ENCODE data around the gene MPDZ.
"Not testable (repeated sequence)": the region's sequence is repeated elsewhere in the genome, so short reads cannot be mapped to it uniquely, and the experiment has no call there.

Gene MPDZ

DNA sequence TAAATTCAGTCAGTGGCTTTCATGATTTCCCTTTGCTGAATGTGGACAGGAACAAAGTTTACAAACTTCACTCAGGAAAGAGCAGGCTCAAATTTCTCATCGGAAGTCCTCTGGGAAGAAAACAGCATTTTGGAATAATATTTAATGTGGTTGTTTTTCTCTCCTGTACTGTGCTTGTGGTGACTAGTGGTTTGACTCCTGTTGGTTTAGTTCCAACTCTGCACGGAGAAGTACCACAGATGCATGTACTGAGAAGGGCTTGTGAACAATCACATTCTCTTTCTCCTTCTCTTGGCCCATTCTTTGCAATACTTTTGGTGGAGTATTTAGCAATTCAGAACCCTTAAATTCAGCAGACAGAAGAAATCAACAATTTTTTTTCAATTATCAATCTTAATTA, 13.3 kb downstream of the MPDZ start:
- no peak for DNase-seq

DNA sequence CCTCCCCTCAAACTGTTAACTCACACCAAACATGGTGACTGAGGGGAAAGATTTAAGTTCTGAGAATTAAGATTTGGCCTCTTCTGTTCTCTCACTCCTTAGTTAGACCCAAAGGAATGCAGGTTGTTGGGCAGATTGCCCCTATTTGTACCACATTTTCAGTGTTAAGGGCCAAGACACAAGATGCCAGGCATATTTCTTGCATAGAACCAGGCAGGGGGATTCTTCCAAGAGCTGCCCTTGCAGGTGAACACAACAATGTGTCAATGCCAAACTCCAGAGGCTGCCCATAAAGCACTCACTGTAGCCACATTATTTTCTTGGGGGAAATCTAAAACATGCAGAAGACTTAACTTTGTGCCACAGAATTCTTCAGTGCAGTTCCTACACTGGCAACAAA, 14.7 kb downstream of the MPDZ start:
- no peak for DNase-seq

DNA sequence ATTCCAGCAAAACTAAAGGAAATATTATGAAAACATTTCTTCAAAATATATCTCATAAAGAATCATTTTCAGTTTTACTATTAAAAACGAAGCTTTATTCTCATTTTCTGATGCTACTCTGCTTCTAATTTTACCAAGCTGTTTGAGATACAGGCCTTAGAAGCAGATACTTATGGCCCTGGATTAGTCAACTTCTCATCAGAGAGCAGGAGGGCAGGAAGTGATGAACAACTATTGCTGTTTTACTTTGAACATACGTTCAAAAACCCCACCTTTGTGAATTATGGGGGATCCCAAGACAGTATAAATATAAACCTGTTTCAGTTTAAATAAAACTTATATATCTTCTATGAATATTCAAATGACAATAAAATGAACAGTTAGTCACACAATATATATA, 16.0 kb downstream of the MPDZ start:
- no peak for DNase-seq

GRCh38 chr9:13252852-13253251, 26.6 kb downstream of the MPDZ start:
- no peak for DNase-seq

DNA sequence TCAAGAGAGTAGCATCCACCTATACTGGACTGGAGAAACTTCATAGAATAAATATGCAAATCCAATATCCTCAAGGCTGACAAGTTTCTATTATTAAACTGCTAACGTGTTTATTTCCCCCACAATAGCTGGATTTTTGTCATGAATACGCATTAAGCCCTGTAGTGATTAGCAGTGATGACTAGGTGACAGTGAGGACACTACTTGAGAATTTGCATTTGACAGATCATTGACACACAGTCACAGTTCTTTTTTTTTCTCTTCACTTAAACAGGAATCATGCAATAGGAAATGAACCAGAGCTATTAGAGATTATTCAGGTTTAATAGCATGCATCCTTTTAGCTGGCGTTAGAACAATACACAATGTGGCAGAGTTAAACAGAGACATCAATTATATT, 35.3 kb downstream of the MPDZ start:
- no peak for DNase-seq

DNA sequence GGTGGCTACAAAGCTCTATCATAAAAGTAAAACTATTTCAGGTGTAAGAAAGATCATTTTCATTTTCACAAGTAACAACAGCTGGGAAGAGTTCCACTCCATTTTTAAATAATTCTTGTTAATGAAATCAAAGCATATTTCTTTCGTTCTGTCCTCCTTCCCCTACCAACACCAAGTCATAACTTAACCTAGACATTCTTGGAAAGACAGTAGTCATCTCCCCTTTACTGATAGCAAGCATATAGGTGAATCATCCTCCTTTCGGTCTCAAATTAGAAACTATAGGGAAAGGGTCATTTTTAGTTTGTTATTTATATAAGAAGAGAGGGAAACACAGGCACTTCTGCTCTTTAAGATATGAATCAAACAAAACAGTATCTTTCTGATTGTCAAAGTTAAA, 38.2 kb downstream of the MPDZ start:
- DNase-seq = no peak

DNA sequence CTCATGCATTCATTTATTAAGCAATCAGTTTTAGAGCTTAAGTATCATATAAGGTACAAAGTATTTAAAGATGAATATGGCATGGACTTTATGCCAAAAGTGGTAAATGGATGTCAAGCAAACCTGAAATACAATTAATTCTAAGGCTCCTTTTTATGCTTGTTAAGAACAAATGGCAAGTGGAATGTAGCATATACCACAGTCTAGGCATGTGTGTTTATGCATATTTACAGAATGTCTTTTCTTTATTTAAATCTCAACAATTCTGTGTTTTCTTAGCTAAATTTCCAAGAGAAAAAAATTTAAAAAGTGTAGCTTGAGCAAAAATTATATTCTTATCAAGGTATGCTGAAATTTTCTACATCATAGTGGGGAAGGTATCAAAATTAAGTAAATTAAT, 39.8 kb downstream of the MPDZ start:
- DNase-seq = no peak

DNA sequence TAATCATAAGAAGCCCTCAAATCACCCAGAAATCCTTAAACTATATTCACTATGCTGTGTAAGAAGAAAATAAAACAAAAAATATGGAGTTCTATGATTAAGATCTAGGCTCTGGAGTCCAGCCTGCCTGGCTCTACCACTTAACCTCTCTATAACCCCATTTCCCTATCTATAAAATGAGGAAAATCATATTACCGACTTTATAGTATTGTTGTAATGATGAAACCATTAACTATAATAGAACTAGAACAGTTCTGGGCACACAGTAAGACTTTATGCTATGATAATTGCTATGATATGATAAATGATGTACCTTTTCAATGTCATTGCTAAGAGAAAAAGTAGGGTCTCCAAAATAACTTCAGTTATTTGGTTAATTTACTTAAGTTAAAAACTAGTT, 40.3 kb downstream of the MPDZ start:
- DNase-seq = no peak

DNA sequence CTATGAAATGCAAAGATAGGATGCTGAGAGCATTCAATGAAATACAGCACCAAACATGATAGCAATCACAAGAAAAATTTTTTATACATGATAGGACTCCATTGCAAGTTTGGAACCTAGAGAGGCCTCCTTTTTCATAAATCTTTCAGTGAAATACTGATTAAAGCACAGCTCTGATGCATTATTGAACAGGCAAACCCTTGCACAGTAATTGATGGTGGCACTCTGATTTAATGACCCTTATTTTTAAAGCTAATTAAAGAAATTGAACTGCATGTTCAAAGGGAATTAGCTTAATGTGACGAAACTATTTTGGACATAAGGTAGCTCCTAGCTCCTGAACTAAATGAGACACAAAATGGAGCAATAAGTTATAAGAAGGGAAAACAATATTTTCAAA, 44.6 kb downstream of the MPDZ start:
- no peak for DNase-seq

- no peak for DNase-seq
Measured at GRCh38 chr9:13228431-13228830, 51.1 kb downstream of the MPDZ start.

- no peak for DNase-seq
Measured at GRCh38 chr9:13224366-13224765, 55.1 kb downstream of the MPDZ start.

GRCh38 chr9:13222733-13223132, 56.8 kb downstream of the MPDZ start:
- not testable (repeated sequence) for DNase-seq

DNA sequence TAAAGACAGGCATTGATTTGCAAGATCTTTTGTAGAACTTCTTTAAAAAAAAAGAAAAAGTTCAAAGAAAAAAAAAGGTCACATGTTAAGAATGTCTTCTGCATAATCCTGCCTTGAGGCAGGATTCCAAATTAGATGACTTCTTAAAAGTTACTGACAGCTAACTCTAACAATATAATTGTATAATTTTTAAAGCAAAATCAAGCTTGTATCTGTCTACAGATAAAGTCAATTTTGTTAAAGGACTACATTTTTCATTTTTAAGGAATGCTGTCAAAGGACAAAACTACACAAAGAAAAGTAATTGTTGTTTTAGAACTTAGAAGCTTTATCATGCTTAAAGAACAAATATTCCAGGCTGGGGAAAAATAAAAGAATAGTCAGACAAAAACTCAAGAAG, 57.8 kb downstream of the MPDZ start:
- no peak for DNase-seq

DNA sequence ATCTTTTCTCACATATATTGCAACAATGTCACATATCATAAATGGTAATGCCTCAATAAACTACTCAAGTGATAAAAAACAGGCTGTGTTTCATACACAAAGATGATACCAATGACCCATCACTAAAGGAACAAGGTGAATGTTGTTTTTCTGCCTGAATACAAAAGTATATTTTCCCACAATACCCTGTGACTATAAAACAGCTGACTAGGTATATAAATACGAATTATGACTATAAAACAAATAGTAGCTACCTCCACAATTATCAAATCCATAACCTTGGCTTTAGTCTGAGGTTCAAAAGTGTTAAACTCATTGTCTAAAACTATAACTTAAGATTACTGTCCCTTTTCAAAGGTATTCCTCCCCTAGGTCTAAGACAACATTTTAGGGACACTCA, 58.7 kb downstream of the MPDZ start:
- DNase-seq = no peak

DNA sequence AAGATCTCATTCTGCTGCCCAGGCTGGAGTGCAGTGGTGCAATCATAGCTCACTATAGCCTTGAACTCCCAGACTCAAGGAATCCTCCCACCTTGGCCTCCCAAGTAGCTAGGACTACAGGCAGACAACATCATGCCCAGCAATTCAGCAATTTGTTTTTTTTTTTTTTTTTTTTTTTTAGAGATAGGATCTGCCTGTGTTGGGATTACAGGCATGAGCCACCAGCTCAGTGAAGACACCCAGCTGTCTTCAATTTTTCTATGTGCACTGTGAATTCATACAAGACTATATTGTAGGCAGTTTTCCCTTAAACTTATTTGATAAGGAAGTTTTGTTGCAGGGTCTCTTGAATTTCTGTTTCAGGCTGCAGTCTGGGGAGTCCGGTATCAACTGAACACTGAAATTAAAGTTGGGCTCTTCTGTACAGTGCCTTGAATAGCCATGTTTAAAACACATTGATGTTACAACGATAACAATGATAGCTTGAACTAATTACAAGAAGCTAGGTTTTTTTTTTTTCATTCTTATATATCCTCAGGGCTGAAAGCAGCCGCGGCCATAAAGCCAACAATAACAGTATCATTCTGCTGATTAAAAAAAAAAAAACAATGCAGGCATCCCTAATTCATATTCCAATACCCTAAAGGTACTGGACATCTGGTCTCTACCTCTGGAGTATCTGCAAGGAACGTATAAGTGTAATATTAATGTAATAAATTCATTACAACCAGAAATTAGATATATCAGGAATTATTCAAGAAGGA, 63.5 kb downstream of the MPDZ start:
- no peak for DNase-seq

GRCh38 chr9:13213998-13214397, 65.5 kb downstream of the MPDZ start:
- no peak for DNase-seq

- DNase-seq = peak; percentile 3 to 14
Measured at GRCh38 chr9:13213337-13213736, 66.2 kb downstream of the MPDZ start.

DNA sequence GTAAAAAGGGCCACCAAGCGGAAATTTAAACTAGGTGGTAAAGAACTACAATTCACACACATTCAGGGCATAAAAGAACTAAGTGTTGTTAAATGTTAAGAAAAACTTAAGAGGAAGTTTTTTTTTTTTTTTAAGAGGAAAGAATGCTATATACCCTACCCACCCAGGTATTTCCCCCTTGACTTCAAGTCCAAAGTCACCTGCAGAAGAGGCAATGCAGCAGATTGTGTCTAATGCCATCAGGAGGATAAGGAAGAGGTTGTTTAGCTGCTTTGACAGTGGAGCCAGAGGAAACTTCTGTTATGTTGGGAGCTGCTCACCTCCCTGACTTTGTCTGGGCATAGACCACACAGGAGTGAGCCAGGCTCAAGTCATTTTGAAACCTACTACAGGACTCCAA, 69.2 kb downstream of the MPDZ start:
- no peak for DNase-seq

DNA sequence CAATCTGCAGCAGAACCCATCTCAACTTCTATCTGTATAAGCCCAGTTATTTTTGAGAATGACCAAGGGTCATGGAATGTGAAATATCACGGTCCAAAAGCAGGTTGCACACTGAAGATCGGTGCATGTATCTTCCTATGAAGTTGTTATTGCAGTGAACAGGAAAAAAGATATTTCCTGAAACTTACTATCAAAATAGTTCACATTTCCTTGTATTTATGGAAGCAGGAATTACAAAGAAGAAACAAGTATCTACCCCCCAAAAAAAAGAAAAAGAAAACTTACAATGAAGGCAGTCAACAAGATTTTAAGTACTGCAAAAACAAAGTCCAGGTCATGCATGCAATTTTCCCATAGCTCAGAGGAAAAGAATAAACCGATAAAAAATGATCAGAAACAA, 70.0 kb downstream of the MPDZ start:
- DNase-seq = no peak

DNA sequence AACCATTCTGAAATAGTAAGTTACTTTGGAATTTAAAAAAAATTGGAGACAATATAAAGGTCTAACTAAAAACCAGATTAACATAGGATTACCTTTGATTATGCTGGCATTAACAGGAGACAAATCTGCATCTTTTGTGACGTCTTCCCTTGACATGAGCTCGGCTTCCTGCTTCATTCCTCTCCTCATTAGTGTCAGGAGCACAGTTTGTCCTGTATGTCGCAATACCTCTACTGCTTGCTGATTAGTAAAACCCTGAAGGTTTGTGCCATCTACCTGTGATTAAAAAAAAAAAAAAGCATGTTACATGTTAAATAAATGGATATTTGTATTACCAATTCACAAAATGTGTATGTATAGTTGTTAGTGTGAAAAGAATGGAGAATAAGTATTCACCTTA, 73.7 kb downstream of the MPDZ start:
- no peak for DNase-seq

GRCh38 chr9:13190040-13190439, 89.5 kb downstream of the MPDZ start:
- no peak for DNase-seq

DNA sequence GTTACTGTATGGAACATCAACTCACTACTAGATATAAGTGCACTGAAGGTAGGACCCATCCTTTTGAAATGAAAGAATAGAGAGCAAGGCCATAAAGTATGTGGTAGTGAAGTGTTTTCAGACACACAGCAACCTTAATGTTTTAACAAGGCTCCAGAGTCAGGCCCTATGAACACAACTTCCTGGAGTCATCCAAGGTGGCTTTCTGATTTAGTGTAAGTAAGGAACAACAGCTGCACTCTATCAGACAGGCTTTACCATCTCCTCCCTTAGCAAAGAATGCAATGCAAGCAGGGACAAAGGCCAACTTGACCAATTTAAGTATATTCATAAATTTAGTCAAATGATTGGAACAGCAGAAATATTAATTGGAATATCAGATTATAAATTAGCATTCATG, 90.1 kb downstream of the MPDZ start:
- no peak for DNase-seq

DNA sequence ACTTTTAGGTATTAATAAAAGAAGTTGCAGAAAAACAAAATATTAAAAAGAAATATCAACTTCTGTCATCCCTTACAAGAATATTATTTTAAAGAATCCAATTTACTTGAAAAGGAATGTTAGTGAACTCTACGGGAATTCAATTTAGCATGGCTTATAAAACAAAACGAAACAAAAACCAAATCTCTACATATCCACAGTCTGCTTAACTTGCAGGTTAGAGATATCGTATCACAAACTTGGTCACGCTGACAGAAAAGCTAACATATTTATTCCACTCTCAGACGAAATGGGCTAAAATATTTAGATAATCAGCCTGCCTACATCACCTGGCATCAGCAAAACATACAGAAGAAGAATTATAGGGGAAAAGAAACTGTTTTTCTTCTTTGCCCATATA, 92.7 kb downstream of the MPDZ start:
- DNase-seq = no peak

GRCh38 chr9:13186091-13186490, 93.4 kb downstream of the MPDZ start:
- DNase-seq = no peak

GRCh38 chr9:13181652-13182051, 97.8 kb downstream of the MPDZ start:
- DNase-seq = no peak

DNA sequence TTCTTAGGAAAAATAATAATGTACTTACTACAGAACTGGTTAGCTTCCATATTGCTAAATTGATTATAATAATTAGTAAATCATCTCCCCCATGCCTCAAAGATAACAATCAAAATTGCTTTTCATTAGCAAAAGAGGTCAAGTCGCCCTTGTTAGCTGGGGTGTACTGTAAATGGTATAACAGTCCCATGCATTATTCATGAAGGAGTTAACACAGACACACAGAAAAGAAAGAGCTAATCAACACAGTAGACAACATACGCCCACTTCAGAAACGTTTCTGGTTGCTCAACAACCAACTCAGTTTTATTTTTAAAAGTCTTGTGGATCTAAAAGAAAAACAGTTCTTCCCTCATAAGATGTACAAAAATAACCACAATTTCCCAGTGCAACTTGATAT, 100.2 kb downstream of the MPDZ start:
- DNase-seq = no peak

Data from AML-193 (cell line).